Muscle layer of colon (tissue), 2 donors: ENCODE data around the gene YPEL2.
A peak's percentile ranks its signal among the peaks of the same experiment; 100 is the strongest.
"Not testable (repeated sequence)": the region's sequence is repeated elsewhere in the genome, so short reads cannot be mapped to it uniquely, and the experiment has no call there.

Source experiments
- H3K27ac ChIP-seq: one replicate; pipeline ENCODE4 v1.7.0; 2013; ENCODE audit warnings: low read depth, mild to moderate bottlenecking, low read length, moderate library complexity
- H3K27me3 ChIP-seq, 2 donors: one replicate each; pipeline ENCODE4 v1.7.0; 2013; ENCODE audit warnings: low read length in 2 of 2, mild to moderate bottlenecking in 2 of 2; ENCODE audit not compliant: insufficient read depth in 2 of 2, control insufficient read depth in 1 of 2
- H3K36me3 ChIP-seq: one replicate; pipeline ENCODE4 v1.7.0; 2013; ENCODE audit warnings: mild to moderate bottlenecking, low read length; ENCODE audit not compliant: insufficient read depth
- H3K4me1 ChIP-seq: one replicate; pipeline ENCODE4 v1.7.0; 2013; ENCODE audit warnings: mild to moderate bottlenecking, low read length; ENCODE audit not compliant: insufficient read depth
- H3K4me3 ChIP-seq, 2 donors: one replicate each; pipeline ENCODE4 v1.7.0; 2013; ENCODE audit warnings: low read length in 2 of 2, low read depth in 1 of 2, mild to moderate bottlenecking in 1 of 2, moderate library complexity in 1 of 2
- H3K9ac ChIP-seq: one replicate; pipeline ENCODE4 v1.7.0; 2013; ENCODE audit warnings: low read length
- H3K9me3 ChIP-seq: one replicate; pipeline ENCODE4 v1.7.0; 2013; ENCODE audit warnings: mild to moderate bottlenecking, low read length
- donor health status: abdominal sarcoma.
- donor health status: Adenocarcinoma of cecum.

Gene YPEL2

DNA sequence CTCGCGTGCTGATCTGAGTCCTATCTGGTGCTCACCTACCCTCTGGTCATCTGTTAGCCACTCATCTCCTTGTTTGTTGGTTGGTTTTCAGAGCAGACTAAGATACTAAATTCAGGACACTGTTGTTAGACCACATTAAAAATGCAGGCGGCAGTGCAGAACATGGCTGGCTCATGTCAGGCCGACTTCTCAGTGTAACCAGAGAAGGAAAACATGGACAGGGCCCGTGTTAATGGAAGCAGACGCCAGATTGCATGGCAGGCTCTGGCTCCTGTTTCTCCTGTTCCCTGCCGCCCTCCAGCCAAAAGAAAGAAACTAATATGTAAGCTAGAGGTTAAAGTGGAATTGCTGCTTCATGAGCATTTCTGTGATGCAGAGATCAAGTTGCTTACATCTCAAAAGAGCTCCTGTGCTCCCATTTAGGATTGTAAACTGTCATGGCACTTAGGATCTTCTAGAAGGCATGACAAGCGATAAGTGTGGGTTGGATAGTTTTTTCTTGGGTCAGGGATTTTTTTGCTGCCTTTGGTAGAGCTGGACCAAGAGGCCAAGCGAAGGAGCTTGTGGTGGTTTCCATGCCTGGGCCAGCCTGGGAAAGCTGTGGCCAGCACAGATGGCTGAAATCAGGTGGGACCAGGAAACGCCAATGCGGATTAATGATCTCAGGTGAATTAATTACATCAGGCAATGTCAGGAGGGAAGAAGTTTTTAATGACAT is 56.1 kb downstream of the YPEL2 start:
- no peak overlapping the region for H3K4me3 ChIP-seq
- H3K9me3 ChIP-seq: no peaks in the 10 kb centered on the region
- H3K27ac ChIP-seq: peak overlapping the region; percentile 66
- H3K9ac ChIP-seq: no peak overlapping the region
- H3K27me3 ChIP-seq: no peaks in the 10 kb centered on the region
- peaks cover 23% of the 10 kb centered on the region for H3K36me3 ChIP-seq
- peaks cover 23% of the 10 kb centered on the region for H3K4me1 ChIP-seq

DNA sequence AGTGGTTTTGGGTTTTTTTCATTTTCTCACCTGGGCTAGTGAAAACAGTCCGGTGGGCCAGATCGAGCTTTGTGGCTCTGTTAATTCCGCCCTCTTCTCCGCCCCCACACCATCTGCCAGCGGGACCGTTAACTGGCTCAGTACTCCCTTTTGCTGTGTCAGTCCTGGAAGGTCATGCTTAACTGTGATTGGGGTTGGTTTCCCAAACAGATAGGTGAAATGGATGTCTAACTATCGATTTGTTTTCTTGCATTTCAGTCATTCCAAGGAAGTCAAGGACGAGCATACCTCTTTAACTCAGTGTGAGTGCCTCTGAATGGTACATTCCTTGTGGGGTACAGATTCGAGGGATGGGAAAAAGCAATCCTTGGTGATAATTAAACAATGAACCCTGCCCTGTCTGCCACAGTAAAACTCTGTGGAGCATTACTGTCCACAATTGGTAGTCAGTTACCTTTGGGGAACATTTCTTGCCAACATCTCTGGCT is 56.7 kb downstream of the YPEL2 start:
- Histone ChIP-seq H3K4me1 (peaks cover 22% of the 10 kb centered on the region), H3K4me3 (no peak overlapping the region), H3K9ac (no peak overlapping the region)

DNA sequence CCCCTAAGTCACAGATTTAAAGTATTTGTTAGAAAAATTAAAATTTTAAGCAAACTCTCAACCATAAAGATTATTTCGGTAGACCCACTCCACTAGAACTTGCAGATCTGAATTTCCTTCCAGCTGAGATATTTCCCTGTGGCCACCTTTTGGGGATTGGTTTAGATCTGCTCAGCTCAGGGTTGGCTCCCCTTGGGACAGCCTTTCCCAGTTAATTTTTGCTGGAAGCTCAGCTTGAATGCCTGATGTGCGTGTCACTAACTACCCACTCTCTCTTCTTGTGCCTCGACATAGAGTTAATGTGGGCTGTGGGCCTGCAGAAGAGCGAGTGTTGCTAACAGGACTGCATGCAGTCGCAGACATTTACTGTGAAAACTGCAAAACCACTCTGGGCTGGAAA is 57.6 kb downstream of the YPEL2 start:
- Histone ChIP-seq H3K36me3 (peaks cover 28% of the 10 kb centered on the region), H3K9me3 (no peaks in the 10 kb centered on the region), H3K4me1 (peaks cover 22% of the 10 kb centered on the region), H3K27me3 (no peaks in the 10 kb centered on the region), H3K4me3 (no peak overlapping the region), H3K27ac (no peak overlapping the region), H3K9ac (no peak overlapping the region)

More for the DNA sequence above, 56.7 kb downstream of the YPEL2 start:
- Histone ChIP-seq H3K27ac (no peak overlapping the region), H3K27me3 (no peaks in the 10 kb centered on the region), H3K9me3 (no peaks in the 10 kb centered on the region), H3K36me3 (peaks cover 28% of the 10 kb centered on the region)

DNA sequence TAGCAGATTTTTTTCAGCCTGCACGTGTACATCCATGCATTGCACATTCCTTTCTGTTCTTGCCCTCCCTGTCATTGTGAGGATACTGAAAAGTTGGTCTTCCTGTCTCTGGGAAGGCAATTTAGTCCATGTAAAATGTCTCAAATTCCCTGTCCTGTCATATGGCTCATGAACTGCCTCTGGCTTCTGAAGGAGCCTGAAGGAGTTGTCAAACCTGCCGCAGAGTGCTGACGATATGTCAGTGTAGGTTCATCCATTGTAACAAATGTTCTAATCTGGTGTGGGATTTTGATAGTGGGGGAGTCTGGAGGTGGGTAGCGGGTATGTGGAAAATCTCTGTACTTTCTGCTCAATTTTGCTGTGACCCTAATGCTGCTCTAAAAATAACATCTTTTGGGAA is 59.6 kb downstream of the YPEL2 start:
- no peaks in the 10 kb centered on the region for H3K27me3 ChIP-seq
- H3K36me3 ChIP-seq: peaks cover 36% of the 10 kb centered on the region
- no peak overlapping the region for H3K27ac ChIP-seq
- H3K4me1 ChIP-seq: peaks cover 22% of the 10 kb centered on the region
- H3K9me3 ChIP-seq: no peaks in the 10 kb centered on the region
- no peak overlapping the region for H3K4me3 ChIP-seq
- H3K9ac ChIP-seq: no peak overlapping the region

DNA sequence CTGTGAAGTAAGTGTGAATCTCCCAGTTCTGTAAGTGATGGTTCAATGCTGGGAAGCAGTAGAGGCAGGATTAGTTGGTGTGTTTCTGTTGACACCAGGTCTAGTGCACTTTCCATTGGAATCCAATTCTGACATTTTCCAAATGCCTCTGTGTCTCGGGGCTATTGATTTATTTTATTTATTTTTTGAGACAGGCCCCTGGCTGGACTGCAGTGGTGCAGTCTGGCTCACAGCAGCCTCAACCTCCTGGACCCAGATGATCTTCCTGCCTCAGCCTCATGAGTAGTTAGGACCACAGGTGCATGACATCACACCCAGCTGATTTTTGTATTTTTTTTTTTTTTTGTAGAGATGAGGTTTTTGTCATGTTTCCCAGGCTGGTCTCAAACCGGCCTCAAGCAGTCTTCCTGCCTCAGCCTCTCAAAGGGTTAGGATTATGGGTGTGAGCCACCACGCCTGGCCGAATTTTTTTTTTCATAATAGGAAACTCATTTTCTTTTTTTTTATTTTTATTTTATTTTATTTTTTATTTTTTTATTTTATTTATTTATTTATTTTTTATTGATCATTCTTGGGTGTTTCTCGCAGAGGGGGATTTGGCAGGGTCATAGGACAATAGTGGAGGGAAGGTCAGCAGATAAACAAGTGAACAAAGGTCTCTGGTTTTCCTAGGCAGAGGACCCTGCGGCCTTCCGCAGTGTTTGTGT is 61.7 kb downstream of the YPEL2 start:
- Histone ChIP-seq H3K9ac (no peak overlapping the region), H3K36me3 (peaks cover 57% of the 10 kb centered on the region), H3K27me3 (no peaks in the 10 kb centered on the region), H3K4me1 (peaks cover 12% of the 10 kb centered on the region), H3K27ac (no peak overlapping the region), H3K4me3 (no peak overlapping the region), H3K9me3 (no peaks in the 10 kb centered on the region)

DNA sequence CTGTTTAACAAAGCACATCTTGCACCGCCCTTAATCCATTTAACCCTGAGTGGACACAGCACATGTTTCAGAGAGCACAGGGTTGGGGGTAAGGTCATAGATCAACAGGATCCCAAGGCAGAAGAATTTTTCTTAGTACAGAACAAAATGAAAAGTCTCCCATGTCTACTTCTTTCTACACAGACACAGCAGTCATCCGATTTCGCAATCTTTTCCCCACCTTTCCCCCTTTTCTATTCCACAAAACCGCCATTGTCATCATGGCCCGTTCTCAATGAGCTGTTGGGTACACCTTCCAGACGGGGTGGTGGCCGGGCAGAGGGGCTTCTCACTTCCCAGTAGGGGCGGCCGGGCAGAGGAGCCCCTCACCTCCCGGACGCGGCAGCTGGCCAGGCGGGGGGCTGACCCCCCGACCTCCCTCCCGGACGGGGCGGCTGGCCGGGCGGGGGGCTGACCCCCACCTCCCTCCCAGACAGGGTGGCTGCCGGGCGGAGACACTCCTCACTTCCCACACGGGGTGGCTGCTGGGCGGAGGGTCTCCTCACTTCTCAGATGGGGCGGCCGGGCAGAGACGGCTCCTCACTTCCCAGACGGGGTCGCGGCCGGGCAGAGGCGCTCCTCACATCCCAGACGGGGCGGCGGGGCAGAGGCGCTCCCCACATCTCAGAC is 62.4 kb downstream of the YPEL2 start:
- H3K9me3 ChIP-seq, H3K4me1 ChIP-seq, H3K9ac ChIP-seq, H3K27ac ChIP-seq, H3K4me3 ChIP-seq, H3K27me3 ChIP-seq: not testable (repeated sequence)
- peaks cover 61% of the 10 kb centered on the region for H3K36me3 ChIP-seq

DNA sequence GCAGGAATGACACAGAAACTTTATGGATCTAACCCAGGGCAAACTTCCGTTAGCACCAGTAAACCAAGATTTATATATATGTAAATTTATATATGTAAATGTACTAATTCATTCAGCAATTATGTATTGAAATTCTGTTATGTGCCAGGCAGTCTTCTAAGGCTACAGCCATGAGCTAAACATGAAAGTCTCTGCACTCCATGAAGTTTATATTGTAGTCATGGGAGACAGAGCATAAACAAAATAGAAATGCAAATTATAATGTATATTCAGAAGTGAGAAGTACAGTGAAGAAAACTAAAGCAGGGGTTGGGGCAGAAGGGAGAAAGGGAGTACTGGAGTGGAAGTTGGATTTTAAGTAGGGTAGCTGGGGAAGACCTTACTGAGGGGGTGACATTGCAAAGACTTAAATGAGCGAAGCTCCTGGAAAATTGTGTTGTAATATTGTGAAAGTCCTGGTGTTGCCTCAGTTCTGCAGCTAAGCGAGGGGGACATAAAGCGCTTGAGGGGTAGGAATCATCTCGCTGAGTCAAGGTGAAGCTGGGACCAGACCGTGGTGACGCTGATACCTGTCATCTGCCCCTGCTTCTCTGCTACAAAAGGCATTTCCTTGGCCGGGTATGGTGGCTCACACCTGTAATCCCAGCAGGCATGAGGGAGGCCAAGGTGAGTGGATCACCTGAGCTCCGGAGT is 64.8 kb downstream of the YPEL2 start:
- Histone ChIP-seq H3K36me3 (peaks cover 65% of the 10 kb centered on the region), H3K27ac (no peak overlapping the region), H3K27me3 (no peaks in the 10 kb centered on the region)

DNA sequence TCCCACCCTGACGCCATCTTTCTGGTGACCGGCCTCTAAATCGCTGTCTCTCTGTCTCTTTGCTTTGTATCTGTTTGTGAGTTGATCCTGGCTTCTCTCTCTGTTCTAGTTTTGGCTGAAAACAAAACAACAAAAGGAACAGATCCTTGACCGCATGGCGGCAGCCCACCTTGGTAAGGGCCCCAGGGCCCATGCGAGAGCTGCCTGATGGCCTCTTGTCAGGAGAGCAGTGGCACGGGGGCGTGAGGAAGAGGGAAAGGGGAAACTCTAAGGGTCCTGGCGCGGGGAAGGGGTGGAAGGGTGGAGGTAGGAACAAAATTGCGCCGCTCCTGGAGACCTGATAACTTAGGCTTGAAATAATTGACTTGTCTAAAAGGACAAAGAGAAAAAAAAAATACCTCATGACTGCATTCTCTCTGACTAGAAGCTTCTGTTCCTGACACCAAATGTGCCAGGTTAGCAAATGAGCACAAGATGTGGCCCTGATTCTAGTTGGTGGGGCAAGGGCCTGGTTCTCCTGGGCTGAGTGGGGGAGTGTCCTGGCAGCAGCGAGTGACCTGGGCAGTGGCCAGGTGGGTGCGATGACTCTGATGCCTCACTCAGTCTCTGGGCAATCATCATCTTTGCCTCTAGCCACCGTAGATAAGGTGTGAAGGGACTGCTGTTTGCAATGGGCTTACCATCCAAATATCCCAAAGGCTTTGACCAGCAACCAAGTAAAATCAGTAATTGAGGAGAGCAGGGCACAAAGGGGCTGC is 66.0 kb downstream of the YPEL2 start:
- Histone ChIP-seq H3K27ac (no peak overlapping the region), H3K4me3 (no peak overlapping the region), H3K36me3 (peaks cover 58% of the 10 kb centered on the region), H3K4me1 (no peaks in the 10 kb centered on the region), H3K27me3 (no peaks in the 10 kb centered on the region), H3K9me3 (no peaks in the 10 kb centered on the region), H3K9ac (no peak overlapping the region)

More for the DNA sequence above, 64.8 kb downstream of the YPEL2 start:
- Histone ChIP-seq H3K9ac (no peak overlapping the region), H3K4me1 (no peaks in the 10 kb centered on the region), H3K9me3 (no peaks in the 10 kb centered on the region), H3K4me3 (no peak overlapping the region)

DNA sequence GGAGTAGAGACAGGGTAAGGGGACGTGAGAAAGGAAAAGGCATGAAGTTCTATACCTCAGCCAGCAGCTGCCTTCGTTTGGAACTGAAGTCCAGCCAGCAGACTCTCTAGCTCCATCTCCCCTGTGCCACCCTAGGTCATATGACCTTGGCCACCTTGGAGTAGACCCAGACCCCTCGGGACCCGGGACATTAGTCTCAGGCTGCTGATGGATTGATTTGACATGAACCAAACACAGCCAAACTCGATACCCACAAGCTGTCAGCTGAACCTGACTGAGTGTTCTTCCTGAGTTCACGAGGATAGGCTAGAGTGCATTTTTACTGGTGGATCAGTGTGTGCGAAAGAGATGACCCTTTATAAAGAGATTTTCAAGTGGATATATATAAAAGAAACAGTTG is 68.5 kb downstream of the YPEL2 start:
- Histone ChIP-seq H3K27ac (no peak overlapping the region), H3K27me3 (no peaks in the 10 kb centered on the region), H3K9ac (no peak overlapping the region), H3K36me3 (peaks cover 53% of the 10 kb centered on the region), H3K9me3 (no peaks in the 10 kb centered on the region), H3K4me1 (no peaks in the 10 kb centered on the region), H3K4me3 (no peak overlapping the region)

DNA sequence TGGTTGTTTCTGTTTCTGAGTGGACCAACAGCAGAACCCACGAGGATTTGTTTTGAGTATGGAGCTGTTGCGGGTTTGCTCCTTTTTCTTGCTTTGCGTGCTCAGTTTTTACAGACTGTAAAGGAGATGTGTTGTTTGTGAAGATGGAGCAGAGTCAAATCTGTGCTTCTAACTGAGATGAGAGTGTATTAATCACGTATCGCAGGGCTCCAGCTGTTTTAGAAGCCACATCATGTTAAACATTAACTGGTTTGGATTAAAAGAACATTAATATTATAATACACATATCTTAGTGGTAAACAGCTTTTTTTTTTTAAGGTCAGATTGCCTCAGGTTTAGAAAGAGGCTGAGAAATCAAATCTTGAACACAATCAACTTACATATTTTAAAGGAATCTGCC is 69.4 kb downstream of the YPEL2 start:
- no peaks in the 10 kb centered on the region for H3K27me3 ChIP-seq
- H3K9ac ChIP-seq: no peak overlapping the region
- H3K4me3 ChIP-seq: no peak overlapping the region
- H3K27ac ChIP-seq: no peak overlapping the region
- H3K4me1 ChIP-seq: peaks cover under 1% of the 10 kb centered on the region
- no peaks in the 10 kb centered on the region for H3K9me3 ChIP-seq
- H3K36me3 ChIP-seq: peaks cover 46% of the 10 kb centered on the region
